Transverse colon (tissue), 4 donors: ENCODE measurements around the gene USP2. TPM values are rescaled to one million over a fixed set of nuclear protein-coding genes. Genes with fewer than 3 reads are reported as not detected.

ENCODE experiments used
- DNase-seq: peaks from one replicate; pipeline ENCODE4 v3.0.0-alpha.2; 2019
- H3K27ac ChIP-seq, 4 donors: fragments of 200-600 bp; sonication (generic); 2 replicates each; pipeline ENCODE4 v1.5.1; 2016 to 2018; ENCODE audit warnings: inconsistent platforms in 4 of 4
- H3K27me3 ChIP-seq: fragments of 200-600 bp; sonication (generic); 2 replicates; pipeline ENCODE4 v1.5.1; 2017; ENCODE audit warnings: inconsistent platforms
- H3K36me3 ChIP-seq, 4 donors: fragments of 200-600 bp; sonication (generic); 2 replicates each; pipeline ENCODE4 v1.5.1; 2017 to 2019; ENCODE audit warnings: inconsistent platforms in 4 of 4
- H3K4me1 ChIP-seq, 4 donors: fragments of 200-600 bp; sonication (generic); 2 replicates each; pipeline ENCODE4 v1.5.1; 2017 to 2020; ENCODE audit warnings: inconsistent platforms in 4 of 4
- H3K4me3 ChIP-seq, 4 donors: fragments of 200-600 bp; sonication (generic); 1 replicate in 1 of 4; 2 replicates in 3 of 4; pipeline versions ENCODE4 v1.5.1 to v1.6.1; 2017 to 2019; ENCODE audit warnings: inconsistent platforms in 4 of 4
- H3K9me3 ChIP-seq, 2 donors: fragments of 200-600 bp; sonication (generic); 2 replicates each; pipeline ENCODE4 v1.5.1; 2017 to 2019; ENCODE audit warnings: inconsistent platforms in 2 of 2
- EP300 ChIP-seq: sonication (generic); formaldehyde crosslinking; IDR thresholded peaks from one replicate; pipeline ENCODE4 v1.6.1; 2017; ENCODE audit warnings: antibody characterized with exemption, low read depth
- POLR2A ChIP-seq: fragments of 450-650 bp; IDR thresholded peaks from one replicate; pipeline ENCODE4 v1.6.1; 2016; ENCODE audit warnings: antibody characterized with exemption, mild to moderate bottlenecking, moderate library complexity
- POLR2AphosphoS5 ChIP-seq, 3 donors: sonication (generic); formaldehyde crosslinking; IDR thresholded peaks; one replicate each; pipeline ENCODE4 v1.6.1; 2016; ENCODE audit warnings: antibody characterized with exemption in 3 of 3
- WGBS, 2 donors: methylation state at CpG; one replicate each; pipeline ENCODE4 v1.1.5; 2018; ENCODE audit warnings: low coverage in 1 of 2; 5-methylcytosine and 5-hydroxymethylcytosine counted together
- in situ Hi-C, 4 donors: fragments of 200-750 bp; cut with MboI; loops; one replicate each; pipeline versions ENCODE4 v1.15.0 to v1.15.1; 2017; ENCODE audit warnings: low sequenced_read_pairs in 3 of 4, low pct_ligation_motif_present in 1 of 4, low pct_unique_long_range_greater_than_20kb in 1 of 4
- intact Hi-C: fragments of 100-400 bp; cut with DNase I; formaldehyde crosslinking; loops from one replicate; pipeline ENCODE4 v1.15.1; 2023; ENCODE audit warnings: low total_unique reads
- total RNA-seq, 4 donors: library from RNA; depleted of rRNA; stranded (reverse); fragments of >200 nt; gene quantifications; one replicate each; pipeline ENCODE4 v1.1.0, GENCODE V29; 2016
- TF ChIP-seq, protein P1 (sequence below), 5 experiments: fragments of 200-600 bp in 3 of 5; fragments of 450-650 bp in 2 of 5; sonication (generic) in 3 of 5; IDR thresholded peaks; 1 replicate in 2 of 5; 2 replicates in 3 of 5; pipeline ENCODE4 v1.5.1; 2016 to 2017; ENCODE audit warnings: antibody characterized with exemption in 5 of 5, inconsistent platforms in 3 of 5, mild to moderate bottlenecking in 2 of 5, moderate library complexity in 1 of 5

The USP2 gene, protein sequence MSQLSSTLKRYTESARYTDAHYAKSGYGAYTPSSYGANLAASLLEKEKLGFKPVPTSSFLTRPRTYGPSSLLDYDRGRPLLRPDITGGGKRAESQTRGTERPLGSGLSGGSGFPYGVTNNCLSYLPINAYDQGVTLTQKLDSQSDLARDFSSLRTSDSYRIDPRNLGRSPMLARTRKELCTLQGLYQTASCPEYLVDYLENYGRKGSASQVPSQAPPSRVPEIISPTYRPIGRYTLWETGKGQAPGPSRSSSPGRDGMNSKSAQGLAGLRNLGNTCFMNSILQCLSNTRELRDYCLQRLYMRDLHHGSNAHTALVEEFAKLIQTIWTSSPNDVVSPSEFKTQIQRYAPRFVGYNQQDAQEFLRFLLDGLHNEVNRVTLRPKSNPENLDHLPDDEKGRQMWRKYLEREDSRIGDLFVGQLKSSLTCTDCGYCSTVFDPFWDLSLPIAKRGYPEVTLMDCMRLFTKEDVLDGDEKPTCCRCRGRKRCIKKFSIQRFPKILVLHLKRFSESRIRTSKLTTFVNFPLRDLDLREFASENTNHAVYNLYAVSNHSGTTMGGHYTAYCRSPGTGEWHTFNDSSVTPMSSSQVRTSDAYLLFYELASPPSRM
- 10 to 100 TPM in 3 of 4 donors, 1 to 10 TPM in 1; 9.8 to 26.6 (median 22.7) TPM for total RNA-seq

DNA sequence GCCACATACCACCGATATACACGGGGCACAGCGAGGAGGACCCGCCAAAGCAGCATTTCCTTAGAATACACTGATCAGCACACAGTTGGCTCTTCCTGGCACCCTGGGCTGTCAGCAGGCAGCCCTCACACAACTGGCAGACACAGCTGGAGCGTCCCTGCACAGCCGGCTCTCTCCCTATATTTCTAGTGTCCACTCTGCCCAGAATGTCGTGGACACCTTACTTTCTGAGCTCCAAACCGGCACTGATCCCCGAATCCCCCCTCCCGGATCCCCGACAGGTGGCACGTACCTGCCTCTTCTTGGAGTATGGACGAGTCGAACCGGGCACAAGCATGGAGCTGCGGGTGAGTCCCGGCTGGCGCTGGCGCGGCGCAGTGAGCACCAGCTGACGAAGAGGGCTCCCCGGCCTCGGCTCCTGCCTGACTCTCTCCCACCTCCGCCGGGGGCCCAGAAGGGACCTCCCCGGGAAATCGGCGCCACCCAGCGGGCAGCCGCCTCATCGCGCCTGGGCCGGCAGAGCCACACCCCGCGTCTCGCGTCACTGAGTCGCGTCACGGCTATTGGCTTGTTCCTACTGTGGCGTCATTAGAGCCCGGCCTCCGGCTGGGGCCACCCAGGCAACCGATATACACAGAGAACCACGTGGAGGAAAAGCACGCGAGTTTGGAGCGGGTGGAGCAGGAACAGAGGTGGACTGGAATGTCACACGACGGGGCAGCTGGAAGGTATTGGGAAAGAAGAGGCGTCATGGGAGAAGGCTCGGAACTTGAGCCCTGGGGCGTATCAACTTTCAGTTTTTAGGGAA lies at the start of gene USP2:
TSS of gene USP2 (minus strand) at position 510 of the 808 bp plus-strand sequence. CDS start 8,210 bp downstream, outside the sequence.
- H3K4me3 ChIP-seq, result peak within 1 kb of the TSS; percentile 27 to 50 (median 34)
- intact Hi-C loops, result no loop called here
- peaks cover 5 to 15% (median 11%) of the 10 kb centered on the region in 4 donors for H3K4me1 ChIP-seq
- H3K9me3 ChIP-seq, result no peaks in the 10 kb centered on the region
- H3K27me3 ChIP-seq, result no peaks in the 10 kb centered on the region
- no peaks in the 10 kb centered on the region for H3K36me3 ChIP-seq
- TF ChIP-seq POLR2AphosphoS5 (IDR thresholded peaks at IDR 0.05), result peak in 2 of 3 donors; percentile 52 to 56
- no peak for TF ChIP-seq POLR2A
- TF ChIP-seq EP300, result peak; percentile 18
- TF ChIP-seq, protein P1, sequence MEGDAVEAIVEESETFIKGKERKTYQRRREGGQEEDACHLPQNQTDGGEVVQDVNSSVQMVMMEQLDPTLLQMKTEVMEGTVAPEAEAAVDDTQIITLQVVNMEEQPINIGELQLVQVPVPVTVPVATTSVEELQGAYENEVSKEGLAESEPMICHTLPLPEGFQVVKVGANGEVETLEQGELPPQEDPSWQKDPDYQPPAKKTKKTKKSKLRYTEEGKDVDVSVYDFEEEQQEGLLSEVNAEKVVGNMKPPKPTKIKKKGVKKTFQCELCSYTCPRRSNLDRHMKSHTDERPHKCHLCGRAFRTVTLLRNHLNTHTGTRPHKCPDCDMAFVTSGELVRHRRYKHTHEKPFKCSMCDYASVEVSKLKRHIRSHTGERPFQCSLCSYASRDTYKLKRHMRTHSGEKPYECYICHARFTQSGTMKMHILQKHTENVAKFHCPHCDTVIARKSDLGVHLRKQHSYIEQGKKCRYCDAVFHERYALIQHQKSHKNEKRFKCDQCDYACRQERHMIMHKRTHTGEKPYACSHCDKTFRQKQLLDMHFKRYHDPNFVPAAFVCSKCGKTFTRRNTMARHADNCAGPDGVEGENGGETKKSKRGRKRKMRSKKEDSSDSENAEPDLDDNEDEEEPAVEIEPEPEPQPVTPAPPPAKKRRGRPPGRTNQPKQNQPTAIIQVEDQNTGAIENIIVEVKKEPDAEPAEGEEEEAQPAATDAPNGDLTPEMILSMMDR (IDR thresholded peaks at IDR 0.05), result peak; percentile 84 to 98 (median 90)
- WGBS, 2 donors, result 1% methylated on average over 53 of the region's 54 CpGs; no CpG with 5 or more reads in 1 of the 2 donors
- H3K27ac ChIP-seq, result peak within 1 kb of the TSS; percentile 1 to 61 (median 40)
- in situ Hi-C loops, result no loop called here
- peak; percentile 97 for DNase-seq

DNA sequence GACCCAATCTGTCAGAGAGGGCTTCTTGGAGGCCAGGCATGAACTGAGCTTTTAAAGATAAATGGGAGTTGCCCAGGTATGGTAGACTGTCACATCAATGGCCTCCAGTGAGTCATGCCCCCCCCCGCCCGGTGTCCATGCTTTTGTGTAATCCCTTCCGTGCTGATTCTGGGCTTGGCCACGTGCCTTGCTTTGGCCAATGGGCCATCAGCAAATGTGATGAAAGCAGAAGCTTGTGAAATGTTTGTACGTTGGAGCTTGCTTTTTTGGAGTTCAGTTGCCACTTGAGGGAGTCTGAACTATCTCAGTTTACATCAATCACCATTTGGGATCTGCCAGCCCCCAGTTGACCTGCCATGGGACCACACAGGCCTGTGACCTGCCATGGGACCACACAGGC lies 45.8 kb upstream of the USP2 start:
- Histone ChIP-seq H3K4me1 (peaks cover 0 to 11% (median 2%) of the 10 kb centered on the region in 4 donors), H3K4me3 (no peak overlapping the region), H3K27ac (no peak overlapping the region), H3K9me3 (no peaks in the 10 kb centered on the region), H3K36me3 (no peaks in the 10 kb centered on the region), H3K27me3 (peaks cover 18% of the 10 kb centered on the region)
- no peak for TF ChIP-seq POLR2AphosphoS5 (IDR thresholded peaks at IDR 0.05)
- TF ChIP-seq EP300, result no peak
- no peak for TF ChIP-seq POLR2A
- TF ChIP-seq, protein P1 (IDR thresholded peaks at IDR 0.05), result no peak
- 77% methylated on average over 5 of the region's 5 CpGs; no CpG with 5 or more reads in 1 of the 2 donors for WGBS, 2 donors
- no peak for DNase-seq
- in situ Hi-C loops (no loop called here), intact Hi-C loops (no loop called here)

DNA sequence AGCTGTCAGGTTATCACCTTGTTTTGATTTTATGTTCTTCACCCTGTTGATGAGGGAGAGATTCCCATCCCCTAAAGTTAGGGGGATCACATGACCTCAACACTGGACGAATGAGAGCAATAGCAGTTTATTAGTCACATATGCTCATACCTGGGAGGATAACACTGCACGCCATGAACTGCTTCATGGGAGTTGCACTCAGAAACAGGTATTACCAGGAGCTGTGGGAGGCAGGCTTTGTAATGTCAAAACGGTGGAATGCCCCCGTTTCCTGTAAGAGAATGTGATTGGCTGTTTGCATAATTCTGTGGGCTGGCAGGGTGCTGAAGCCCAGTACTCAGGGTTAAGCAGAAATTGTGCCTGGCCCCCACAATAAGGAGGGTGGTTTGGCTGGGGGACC lies 44.7 kb upstream of the USP2 start:
- peaks cover 29% of the 10 kb centered on the region for H3K27me3 ChIP-seq
- no peak overlapping the region for H3K27ac ChIP-seq
- no peak overlapping the region for H3K4me3 ChIP-seq
- no peak for DNase-seq
- WGBS, 2 donors, result 51% methylated on average over 4 of the region's 4 CpGs; no CpG with 5 or more reads in 1 of the 2 donors
- intact Hi-C loops (no loop called here), in situ Hi-C loops (no loop called here)
- peaks cover 0 to 16% (median 2%) of the 10 kb centered on the region in 4 donors for H3K4me1 ChIP-seq
- TF ChIP-seq, protein P1 (IDR thresholded peaks at IDR 0.05), result no peak
- TF ChIP-seq EP300, result no peak
- no peak for TF ChIP-seq POLR2A
- TF ChIP-seq POLR2AphosphoS5 (IDR thresholded peaks at IDR 0.05), result no peak
- no peaks in the 10 kb centered on the region for H3K36me3 ChIP-seq
- H3K9me3 ChIP-seq, result no peaks in the 10 kb centered on the region
